Urinary bladder (tissue), 4 donors: Measurements from ENCODE around the gene LILRB1. TPM values are rescaled to one million over a fixed set of nuclear protein-coding genes. Genes with fewer than 3 reads are reported as not detected.
"Not testable (repeated sequence)": the region's sequence is repeated elsewhere in the genome, so short reads cannot be mapped to it uniquely, and the experiment has no call there.

Source experiments
- DNase-seq: peaks from one replicate; pipeline ENCODE4 v3.0.0-alpha.2; 2015; ENCODE audit errors: extremely low spot score
- H3K27ac ChIP-seq: one replicate; pipeline ENCODE4 v1.5.1; 2013; ENCODE audit warnings: low read depth, mild to moderate bottlenecking, moderate library complexity
- H3K36me3 ChIP-seq: one replicate; pipeline ENCODE4 v1.6.1; 2013; ENCODE audit warnings: mild to moderate bottlenecking, moderate library complexity; ENCODE audit not compliant: insufficient read depth
- H3K4me1 ChIP-seq: one replicate; pipeline ENCODE4 v1.6.1; 2013; ENCODE audit warnings: mild to moderate bottlenecking, moderate library complexity; ENCODE audit not compliant: insufficient read depth
- H3K4me3 ChIP-seq: one replicate; pipeline ENCODE4 v1.5.1; 2013; ENCODE audit warnings: low read depth, low read length
- WGBS: extraction: QIAGEN DNeasy Blood & Tissue Kit; methylation state at CpG from one replicate; pipeline ENCODE4 v1.1.7; 2013; 5-methylcytosine and 5-hydroxymethylcytosine counted together
- polyA plus RNA-seq: library from polyadenylated mRNA; stranded (reverse); fragments of 200-250 nt; gene quantifications from one replicate; pipeline ENCODE4 v1.2.3, GENCODE V29; 2013
- total RNA-seq: library from RNA; depleted of rRNA; stranded (reverse); fragments of >200 nt; gene quantifications from one replicate; pipeline ENCODE4 v1.2.3, GENCODE V29; 2014
- donor health status: healthy with polysubstance abuse.
- donor health status: healthy.

Gene LILRB1
- total and polyA plus RNA-seq, 2 donors, result 1.3 to 1.7 TPM

GRCh38 chr19:54660964-54661363 is 30.7 kb downstream of the LILRB1 start:
- WGBS, result 78% methylated on average over 6 of the region's 6 CpGs
- no peaks in the 10 kb centered on the region for H3K4me1 ChIP-seq
- H3K27ac ChIP-seq, result no peak overlapping the region
- H3K36me3 ChIP-seq, result no peaks in the 10 kb centered on the region
- H3K4me3 ChIP-seq, result no peak overlapping the region
- no peak for DNase-seq

- Histone ChIP-seq H3K27ac (no peak overlapping the region), H3K4me1 (no peaks in the 10 kb centered on the region), H3K4me3 (no peak overlapping the region), H3K36me3 (no peaks in the 10 kb centered on the region)
- no peak for DNase-seq
- WGBS, result 89% methylated on average over 13 of the region's 13 CpGs
Measured at GRCh38 chr19:54661846-54662481, 31.7 kb downstream of the LILRB1 start.

- 69% methylated on average over 7 of the region's 7 CpGs for WGBS
- DNase-seq, result no peak
Measured at GRCh38 chr19:54662730-54663129, 32.4 kb downstream of the LILRB1 start, which contains the start of gene LILRB4. Gene LILRB4 (plus strand): TSS chr19:54662985. CDS start chr19:54663034, 49 bp downstream.

GRCh38 chr19:54665530-54665929 is 35.2 kb downstream of the LILRB1 start:
- no peaks in the 10 kb centered on the region for H3K4me1 ChIP-seq
- no peak overlapping the region for H3K4me3 ChIP-seq
- WGBS, result 80% methylated on average over 6 of the region's 6 CpGs
- no peaks in the 10 kb centered on the region for H3K36me3 ChIP-seq
- H3K27ac ChIP-seq, result no peak overlapping the region
- no peak for DNase-seq

More at GRCh38 chr19:54662730-54663129, 32.4 kb downstream of the LILRB1 start, which contains the start of gene LILRB4:
- Histone ChIP-seq H3K36me3 (no peaks in the 10 kb centered on the region), H3K4me1 (no peaks in the 10 kb centered on the region), H3K4me3 (no peak within 1 kb of the TSS), H3K27ac (no peak within 1 kb of the TSS)

GRCh38 chr19:54667217-54667616 is 36.9 kb downstream of the LILRB1 start:
- no peaks in the 10 kb centered on the region for H3K4me1 ChIP-seq
- no peaks in the 10 kb centered on the region for H3K36me3 ChIP-seq
- 85% methylated on average over 12 of the region's 12 CpGs for WGBS
- H3K4me3 ChIP-seq, result no peak overlapping the region
- H3K27ac ChIP-seq, result no peak overlapping the region
- no peak for DNase-seq

- H3K4me1 ChIP-seq, result no peaks in the 10 kb centered on the region
- no peak for DNase-seq
- 66% methylated on average over 1 of the region's 1 CpG for WGBS
Measured at GRCh38 chr19:54668353-54668752, 38.1 kb downstream of the LILRB1 start.

GRCh38 chr19:54670576-54671357 is 40.5 kb downstream of the LILRB1 start:
- WGBS, result 50% methylated on average over 3 of the region's 3 CpGs
- no peak for DNase-seq
- H3K36me3 ChIP-seq, result no peaks in the 10 kb centered on the region
- no peaks in the 10 kb centered on the region for H3K4me1 ChIP-seq
- no peak overlapping the region for H3K4me3 ChIP-seq
- no peak overlapping the region for H3K27ac ChIP-seq

More at GRCh38 chr19:54668353-54668752, 38.1 kb downstream of the LILRB1 start:
- Histone ChIP-seq H3K27ac (no peak overlapping the region), H3K36me3 (no peaks in the 10 kb centered on the region), H3K4me3 (no peak overlapping the region)

- Histone ChIP-seq H3K27ac (no peak overlapping the region), H3K4me3 (no peak overlapping the region), H3K36me3 (no peaks in the 10 kb centered on the region), H3K4me1 (no peaks in the 10 kb centered on the region)
- DNase-seq, result no peak
- 78% methylated on average over 1 of the region's 1 CpG for WGBS
Measured at GRCh38 chr19:54673222-54673621, 42.9 kb downstream of the LILRB1 start.

- no peak for DNase-seq
- no peaks in the 10 kb centered on the region for H3K4me1 ChIP-seq
- H3K4me3 ChIP-seq, result no peak overlapping the region
- H3K36me3 ChIP-seq, result no peaks in the 10 kb centered on the region
- H3K27ac ChIP-seq, result no peak overlapping the region
- WGBS, result 43% methylated on average over 2 of the region's 2 CpGs
Measured at GRCh38 chr19:54674021-54674617, 43.8 kb downstream of the LILRB1 start.

GRCh38 chr19:54676210-54676834 is 46.0 kb downstream of the LILRB1 start:
- not testable (repeated sequence) for DNase-seq, H3K27ac ChIP-seq, H3K4me1 ChIP-seq, H3K36me3 ChIP-seq, H3K4me3 ChIP-seq
- WGBS, result 26% methylated on average over 10 of the region's 10 CpGs

GRCh38 chr19:54677217-54677616 is 46.9 kb downstream of the LILRB1 start:
- 58% methylated on average over 4 of the region's 4 CpGs for WGBS
- no peak for DNase-seq

GRCh38 chr19:54681596-54681995 is 51.3 kb downstream of the LILRB1 start:
- H3K4me3 ChIP-seq, DNase-seq, H3K36me3 ChIP-seq, H3K4me1 ChIP-seq, H3K27ac ChIP-seq: not testable (repeated sequence)
- WGBS, result 84% methylated on average over 12 of the region's 12 CpGs

More at GRCh38 chr19:54677217-54677616, 46.9 kb downstream of the LILRB1 start:
- Histone ChIP-seq H3K4me3 (no peak overlapping the region), H3K27ac (no peak overlapping the region), H3K4me1 (no peaks in the 10 kb centered on the region), H3K36me3 (no peaks in the 10 kb centered on the region)

GRCh38 chr19:54682306-54682856 is 52.1 kb downstream of the LILRB1 start:
- no peak for DNase-seq
- Histone ChIP-seq H3K4me3 (no peak overlapping the region), H3K27ac (no peak overlapping the region), H3K4me1 (no peaks in the 10 kb centered on the region), H3K36me3 (no peaks in the 10 kb centered on the region)
- 61% methylated on average over 7 of the region's 7 CpGs for WGBS
